ENCODE measurements around the gene ITIH2. TPM values are rescaled to one million over a fixed set of nuclear protein-coding genes. Genes with fewer than 3 reads are reported as not detected.
A peak's percentile ranks its signal among the peaks of the same experiment; 100 is the strongest.
"Not testable (repeated sequence)": the region's sequence is repeated elsewhere in the genome, so short reads cannot be mapped to it uniquely, and the experiment has no call there.

Gene ITIH2
- polyA plus RNA-seq, 1 donor = 0.24 TPM

DNA sequence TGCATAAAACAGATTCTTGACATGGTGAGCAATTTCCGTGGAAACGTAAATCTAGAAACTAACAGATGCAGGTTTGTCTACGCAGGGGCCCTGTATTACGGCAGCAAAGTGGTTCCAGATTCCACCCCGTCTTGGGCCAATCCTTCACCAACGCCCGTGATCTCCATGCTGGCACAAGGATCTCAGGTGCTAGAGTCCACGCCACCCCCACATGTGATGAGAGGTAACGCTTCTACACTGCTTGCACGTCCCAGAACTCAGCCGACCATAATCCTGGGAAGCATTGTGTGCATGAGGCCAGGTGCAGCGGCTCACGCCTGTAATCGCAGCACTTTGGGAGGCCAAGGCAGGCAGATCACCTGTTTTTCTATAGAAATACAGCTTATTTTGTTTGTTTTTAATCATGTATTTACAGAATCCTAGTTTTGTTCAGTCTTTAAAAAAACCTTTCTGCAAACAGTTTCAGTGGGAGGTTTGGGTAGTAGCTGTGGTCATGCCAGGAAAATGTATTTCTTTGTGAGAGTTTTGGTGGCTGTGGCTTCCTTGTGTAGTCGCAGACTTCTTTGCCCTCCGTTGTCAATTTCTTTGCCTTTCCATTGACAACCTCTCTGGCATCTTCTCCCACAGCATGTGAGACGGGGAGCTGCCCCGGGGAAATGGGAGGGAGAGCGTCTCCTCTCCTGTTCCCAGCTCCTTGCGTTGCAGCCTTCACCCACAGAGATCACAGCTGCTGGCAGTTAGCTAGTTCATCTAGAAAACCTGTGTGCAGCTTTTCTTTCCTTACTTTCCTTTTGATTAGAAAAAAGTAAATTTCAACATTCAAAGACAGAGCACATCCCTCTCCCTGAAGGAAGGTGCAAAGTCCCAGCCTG lies 35.7 kb downstream of the ITIH2 start:
- DNase-seq (ENCODE audit: low read depth) = no peak

GRCh38 chr10:7744307-7744706 lies 41.2 kb downstream of the ITIH2 start:
- DNase-seq (ENCODE audit: low read depth) = no peak

GRCh38 chr10:7748637-7749036 lies 45.5 kb downstream of the ITIH2 start:
- DNase-seq (ENCODE audit: low read depth) = not testable (repeated sequence)

- DNase-seq (ENCODE audit: low read depth) = no peak
Measured at GRCh38 chr10:7750222-7750621, 47.1 kb downstream of the ITIH2 start.

DNA sequence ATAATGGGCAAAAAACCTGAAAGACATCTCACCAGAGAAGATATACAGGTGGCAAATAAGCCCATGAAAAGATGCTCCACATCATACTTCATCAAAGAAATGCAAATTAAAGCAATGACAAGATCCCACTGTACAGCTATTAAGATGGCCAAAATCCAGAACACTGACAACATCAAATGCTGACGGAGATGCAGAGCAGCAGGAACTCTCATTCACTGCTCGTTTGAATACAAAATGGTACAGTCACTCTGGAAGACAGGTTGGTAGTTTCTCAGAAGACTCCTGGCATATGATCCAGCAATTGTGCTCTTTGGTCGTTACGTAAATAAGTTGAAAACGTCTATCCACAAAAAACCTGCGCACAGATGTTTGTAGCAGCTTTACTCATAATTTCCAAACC lies 49.1 kb downstream of the ITIH2 start:
- no peak for DNase-seq (ENCODE audit: low read depth)

DNA sequence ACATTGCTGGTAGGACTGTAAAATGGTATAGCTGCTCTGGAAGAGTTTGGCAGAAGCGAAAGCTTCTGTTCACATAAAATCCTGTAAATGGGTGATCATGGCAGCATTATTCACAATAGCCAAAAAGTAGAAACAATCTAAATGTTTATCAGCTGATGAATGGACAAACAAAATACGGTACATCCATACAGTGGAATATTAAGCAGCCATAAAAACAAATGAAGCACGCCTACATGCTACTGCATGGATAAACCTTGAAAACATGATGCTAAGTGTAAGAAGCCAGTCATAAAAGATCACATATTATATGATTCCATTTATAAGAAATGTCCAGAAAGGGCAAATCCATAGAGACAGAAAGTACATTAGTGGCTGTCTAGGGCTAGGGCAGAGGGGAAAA lies 52.0 kb downstream of the ITIH2 start:
- DNase-seq (ENCODE audit: low read depth) = no peak

- no peak for DNase-seq (ENCODE audit: low read depth)
Measured at GRCh38 chr10:7756360-7756992, 53.4 kb downstream of the ITIH2 start.

DNA sequence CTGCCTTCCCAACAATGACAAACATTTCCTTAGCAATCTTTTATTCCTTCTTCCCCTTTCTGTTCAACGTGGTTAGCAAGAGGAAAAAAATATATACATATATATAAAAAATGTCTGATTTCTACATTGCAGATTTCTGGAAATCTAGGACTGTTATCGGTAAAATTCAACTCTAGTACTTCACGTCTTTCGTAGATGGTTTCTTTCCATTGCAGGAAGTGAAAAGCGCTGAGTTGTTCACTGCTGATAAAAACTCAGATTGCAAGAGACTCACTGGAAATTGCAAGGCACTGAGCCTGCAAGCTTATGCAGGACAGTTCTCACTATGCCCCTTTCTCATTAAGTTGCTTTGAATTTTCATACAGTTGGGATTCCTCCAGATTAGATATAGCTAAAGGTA lies 60.8 kb downstream of the ITIH2 start:
- no peak for DNase-seq (ENCODE audit: low read depth)

GRCh38 chr10:7766241-7766640 lies 63.1 kb downstream of the ITIH2 start:
- no peak for DNase-seq (ENCODE audit: low read depth)

- DNase-seq (ENCODE audit: low read depth) = no peak
Measured at GRCh38 chr10:7767209-7767608, 64.1 kb downstream of the ITIH2 start.

DNA sequence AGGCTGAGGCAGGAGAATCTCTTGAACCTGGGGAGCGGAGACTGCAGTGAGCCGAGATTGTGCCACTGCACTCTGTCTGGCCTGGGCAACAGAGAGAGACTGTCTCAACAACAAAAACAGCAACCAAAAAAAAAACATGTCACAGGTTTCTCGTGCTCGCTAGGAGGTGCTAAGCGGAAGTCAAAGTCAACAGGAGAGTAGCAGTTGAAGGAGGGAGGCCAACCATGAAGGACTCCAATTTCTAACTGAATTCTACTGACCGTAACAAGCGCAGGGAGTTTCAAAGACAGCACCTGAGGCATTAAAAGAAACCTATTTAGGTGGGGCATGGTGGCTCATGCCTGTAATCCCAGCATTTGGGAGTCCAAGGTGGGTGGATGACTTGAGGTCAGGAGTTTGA lies 65.3 kb downstream of the ITIH2 start:
- DNase-seq (ENCODE audit: low read depth) = no peak

- no peak for DNase-seq (ENCODE audit: low read depth)
Measured at GRCh38 chr10:7773845-7774801, 71.0 kb downstream of the ITIH2 start.

GRCh38 chr10:7776777-7777176 lies 73.7 kb downstream of the ITIH2 start:
- DNase-seq (ENCODE audit: low read depth) = no peak

DNA sequence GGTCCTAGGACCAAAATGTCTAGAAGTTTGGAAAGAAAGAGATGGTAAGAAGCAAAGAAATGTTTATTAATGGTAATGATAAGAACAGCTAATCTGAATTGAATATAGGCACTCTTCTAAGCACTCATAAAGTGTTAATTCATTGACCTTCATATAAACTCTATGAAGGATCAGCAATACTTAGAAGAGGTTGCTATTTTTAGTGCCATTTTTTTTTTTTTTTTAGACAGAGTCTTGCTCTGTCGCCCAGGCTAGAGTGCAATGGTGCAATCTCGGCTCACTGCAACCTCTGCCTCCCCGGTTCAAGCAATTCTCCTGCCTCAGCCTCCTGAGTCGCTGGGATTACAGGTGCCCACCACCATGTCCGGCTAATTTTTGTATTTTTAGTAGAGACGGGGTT lies 79.1 kb downstream of the ITIH2 start:
- not testable (repeated sequence) for DNase-seq (ENCODE audit: low read depth)

DNA sequence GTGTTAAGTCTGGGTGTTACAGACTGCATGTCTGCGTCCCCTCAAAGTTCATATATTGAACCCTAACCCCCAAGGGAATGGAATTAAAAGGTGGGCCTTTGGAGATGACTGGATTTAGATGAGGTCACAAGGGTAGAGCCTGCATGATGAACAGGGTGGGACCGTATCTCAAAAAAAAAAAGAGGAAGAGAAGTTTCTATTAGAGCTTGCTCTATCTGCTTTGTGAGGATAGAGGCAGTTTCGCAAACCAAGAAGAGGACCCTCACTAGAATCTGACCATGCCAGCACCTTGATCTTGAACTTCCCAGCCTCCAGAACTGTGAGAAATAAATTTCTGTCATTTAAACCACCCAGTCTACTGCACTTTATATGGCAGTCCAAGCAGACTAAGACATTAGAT lies 83.3 kb downstream of the ITIH2 start:
- no peak for DNase-seq (ENCODE audit: low read depth)

- DNase-seq (ENCODE audit: low read depth) = no peak
Measured at GRCh38 chr10:7787150-7787856, 84.2 kb downstream of the ITIH2 start.

DNA sequence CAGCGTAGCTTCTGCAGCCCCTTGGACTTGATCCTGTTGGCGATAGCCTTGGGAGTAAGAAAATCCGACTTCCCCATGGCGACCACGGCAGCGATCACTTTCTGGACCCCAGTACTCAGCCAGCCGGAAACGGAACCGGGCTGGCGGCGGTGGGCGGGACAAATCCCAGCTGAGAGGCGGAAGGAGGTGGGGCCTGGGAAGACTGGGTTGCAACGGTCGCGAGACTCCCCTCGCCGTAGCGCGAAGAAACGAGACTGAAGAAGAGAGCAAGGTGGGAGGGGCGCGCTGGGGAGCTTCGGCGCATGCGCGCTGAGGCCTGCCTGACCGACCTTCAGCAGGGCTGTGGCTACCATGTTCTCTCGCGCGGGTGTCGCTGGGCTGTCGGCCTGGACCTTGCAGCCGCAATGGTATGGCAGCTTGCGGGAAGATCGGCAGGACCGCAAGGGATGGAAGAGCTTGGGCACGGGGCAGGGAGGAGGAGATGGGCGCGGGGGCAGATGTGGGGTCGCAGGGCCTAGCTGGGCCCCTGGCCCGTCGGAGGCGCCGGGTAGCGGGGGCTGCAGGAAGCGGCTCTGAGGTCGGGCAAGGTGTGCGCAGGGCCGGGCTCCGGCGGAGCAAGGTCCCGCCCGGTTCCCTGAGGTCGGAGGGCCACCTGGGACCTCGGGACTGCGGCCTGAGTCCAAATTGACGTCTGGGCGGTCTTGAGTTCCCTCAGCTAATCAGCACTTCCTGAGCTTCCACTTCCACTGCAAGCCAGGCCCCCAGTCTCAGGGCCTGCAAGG lies 84.9 kb downstream of the ITIH2 start, which contains the start of the genes ATP5F1C and KIN:
ATP5F1C (plus strand) TSS at position 321 of the 782 bp plus-strand sequence; CDS start at position 352, 31 bp downstream.
KIN (minus strand) TSS at position 137 of the 782 bp plus-strand sequence; CDS start at position 77, 60 bp downstream.
- peak; percentile 94 for DNase-seq (ENCODE audit: low read depth)

DNA sequence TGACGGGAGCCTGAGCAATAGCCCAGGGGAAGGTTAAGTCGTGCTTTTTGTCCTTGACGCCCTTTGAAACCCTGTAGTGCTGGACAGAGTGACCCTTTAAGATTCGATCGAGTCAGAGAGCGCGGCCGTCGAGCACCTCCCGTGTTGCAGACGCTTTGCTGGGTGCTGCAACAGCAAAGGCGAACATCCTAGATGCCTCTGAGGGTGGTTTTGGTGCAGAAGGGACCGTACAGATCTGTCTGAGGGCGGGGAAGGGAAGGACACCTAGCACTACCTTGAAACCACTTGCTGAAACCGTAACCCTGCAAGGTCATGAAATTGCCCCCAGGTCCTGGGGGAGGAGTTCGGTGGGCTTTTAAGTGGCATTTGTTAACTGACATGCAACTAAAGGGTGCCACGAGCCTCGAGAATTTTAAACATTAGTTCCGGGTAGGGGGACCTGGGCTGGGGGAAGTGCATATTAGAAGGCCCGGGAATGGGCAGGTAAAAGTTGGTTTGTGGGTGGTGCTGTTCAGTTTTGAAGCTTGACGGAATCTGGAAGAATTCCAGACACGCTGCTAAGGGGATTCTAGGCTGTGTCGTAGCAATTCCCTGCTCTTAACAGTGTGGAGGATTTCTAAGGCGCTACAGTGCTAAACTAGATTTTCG lies 85.6 kb downstream of the ITIH2 start:
- no peak for DNase-seq (ENCODE audit: low read depth)

DNA sequence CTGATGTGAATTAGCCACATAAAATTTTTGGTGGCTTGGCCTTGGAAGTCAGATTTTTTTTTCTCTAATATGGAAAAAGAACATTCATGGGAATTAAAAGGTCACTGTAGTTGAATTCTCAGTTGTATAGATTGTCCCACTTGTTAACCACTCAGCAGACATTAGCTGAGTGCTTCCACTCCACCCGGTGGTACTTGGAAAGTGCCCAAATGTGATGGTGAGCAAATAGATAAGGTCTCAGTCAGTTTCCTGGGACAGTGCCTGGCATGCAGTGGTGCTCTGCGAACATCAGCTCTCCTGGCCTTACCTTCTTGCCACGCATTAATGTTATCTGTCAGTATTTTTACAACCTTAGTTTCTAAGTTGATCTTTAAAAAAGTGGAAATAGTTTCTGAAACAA lies 86.3 kb downstream of the ITIH2 start:
- DNase-seq (ENCODE audit: low read depth) = no peak

GRCh38 chr10:7792541-7792940 lies 89.4 kb downstream of the ITIH2 start:
- DNase-seq (ENCODE audit: low read depth) = no peak
